ENCODE data around the gene GPAT3. TPM values are rescaled to one million over a fixed set of nuclear protein-coding genes. Genes with fewer than 3 reads are reported as not detected.
"Not testable (repeated sequence)": the region's sequence is repeated elsewhere in the genome, so short reads cannot be mapped to it uniquely, and the experiment has no call there.

GPAT3 gene
- polyA plus RNA-seq (2013) = 8.5 TPM

GRCh38 chr4:83535520-83536361, at the start of gene GPAT3:
Gene GPAT3 (plus strand): TSS chr4:83536108. CDS start chr4:83536623, 515 bp downstream.
- Histone ChIP-seq H3K9me3 (ENCODE audit: control extremely low read depth in 1 of 5, control insufficient read depth in 4 of 5, insufficient read depth in 2 of 5, low read depth in 1 of 5, low read length in 4 of 5) (no peaks in the 10 kb centered on the region), H3K4me1 (ENCODE audit: control extremely low read depth in 1 of 4, control insufficient read depth in 4 of 4, insufficient read depth in 4 of 4, low read length in 3 of 4) (peaks cover 2 to 28% (median 21%) of the 10 kb centered on the region in 4 experiments), H3K27me3 (replicated peaks in 2 of 5; ENCODE audit: control insufficient read depth in 4 of 5, insufficient read depth in 5 of 5, low read length in 4 of 5) (peaks cover 0 to 7% (median 0%) of the 10 kb centered on the region in 5 experiments), H3K36me3 (ENCODE audit: control insufficient read depth in 4 of 4, insufficient read depth in 4 of 4, low read length in 3 of 4) (no peaks in the 10 kb centered on the region), H3K27ac (ENCODE audit: insufficient read depth in 1 of 2, low read depth in 1 of 2, low read length in 2 of 2, poor library complexity in 1 of 2, severe bottlenecking in 2 of 2) (peak within 1 kb of the TSS in 1 of 2 experiments; percentile 63), H3K4me3 (ENCODE audit: control insufficient read depth in 1 of 7, extremely low read depth in 1 of 7, insufficient read depth in 4 of 7, low read depth in 2 of 7, low read length in 6 of 7) (peak within 1 kb of the TSS; percentile 77 to 92 (median 86))
- POLR2A ChIA-PET = interaction anchor here (0.5 to 0.8 kb wide), 3 partner anchors 13 to 25 kb away, joined by 3 read pairs; no protein-coding TSS in a partner anchor
- WGBS (ENCODE audit: insufficient coverage) = 0% methylated on average over 44 of the region's 63 CpGs
- CTCF ChIA-PET = interaction anchor here (0.8 to 2.4 kb wide), 9 partner anchors 12 to 110 kb away, joined by 3 to 7 read pairs (median 3); no protein-coding TSS in a partner anchor
- DNase-seq = peak; percentile 77 to 91 (median 88)

DNA sequence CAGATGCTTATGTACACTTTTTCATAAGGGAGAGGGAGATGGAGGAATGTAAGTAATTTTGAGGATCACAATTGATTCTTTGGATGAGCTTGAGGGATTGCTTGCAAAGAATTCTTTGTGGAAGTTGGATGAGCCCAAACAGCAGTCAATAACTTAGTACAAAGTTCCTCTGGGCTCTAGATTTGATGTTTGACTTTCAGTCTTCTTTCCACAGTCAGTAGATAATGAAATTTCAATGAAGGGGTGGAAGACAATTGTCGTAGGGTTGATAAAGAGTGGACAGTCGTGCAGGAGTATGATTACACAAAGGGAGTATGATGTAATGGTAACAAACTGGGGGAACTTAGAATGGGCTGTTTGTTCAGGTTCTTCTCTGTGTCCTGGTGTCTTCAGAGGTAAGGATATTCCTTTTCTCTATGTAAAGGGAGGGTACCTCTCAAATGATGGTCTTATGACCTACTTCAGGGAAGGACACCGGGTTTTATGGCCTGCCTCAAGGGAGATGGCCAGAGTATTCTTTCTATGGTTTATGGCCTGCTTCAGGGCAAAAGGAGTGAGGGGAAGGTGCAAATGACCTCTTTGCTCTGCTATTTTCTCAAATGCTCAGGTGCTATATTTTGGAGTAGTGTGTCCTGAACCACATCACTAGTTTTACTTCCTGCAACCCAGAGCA, 49.3 kb upstream of the GPAT3 start:
- H3K4me3 ChIP-seq (ENCODE audit: control insufficient read depth in 1 of 7, extremely low read depth in 1 of 7, insufficient read depth in 4 of 7, low read depth in 2 of 7, low read length in 6 of 7) = no peak overlapping the region
- H3K9me3 ChIP-seq (ENCODE audit: control extremely low read depth in 1 of 5, control insufficient read depth in 4 of 5, insufficient read depth in 2 of 5, low read depth in 1 of 5, low read length in 4 of 5) = no peaks in the 10 kb centered on the region
- WGBS (ENCODE audit: insufficient coverage) = 100% methylated on average over 3 of the region's 3 CpGs
- CTCF ChIA-PET = interaction anchor here (1.2 to 1.5 kb wide), 3 partner anchors 11 to 159 kb away, joined by 3 to 4 read pairs (median 4); no protein-coding TSS in a partner anchor
- POLR2A ChIA-PET = no interaction called here
- H3K27me3 ChIP-seq (replicated peaks in 2 of 5; ENCODE audit: control insufficient read depth in 4 of 5, insufficient read depth in 5 of 5, low read length in 4 of 5) = no peaks in the 10 kb centered on the region
- H3K36me3 ChIP-seq (ENCODE audit: control insufficient read depth in 4 of 4, insufficient read depth in 4 of 4, low read length in 3 of 4) = peaks cover 0 to 2% (median 0%) of the 10 kb centered on the region in 4 experiments
- H3K27ac ChIP-seq (ENCODE audit: insufficient read depth in 1 of 2, low read depth in 1 of 2, low read length in 2 of 2, poor library complexity in 1 of 2, severe bottlenecking in 2 of 2) = no peak overlapping the region
- H3K4me1 ChIP-seq (ENCODE audit: control extremely low read depth in 1 of 4, control insufficient read depth in 4 of 4, insufficient read depth in 4 of 4, low read length in 3 of 4) = peaks cover 10 to 16% (median 15%) of the 10 kb centered on the region in 4 experiments
- DNase-seq = no peak

DNA sequence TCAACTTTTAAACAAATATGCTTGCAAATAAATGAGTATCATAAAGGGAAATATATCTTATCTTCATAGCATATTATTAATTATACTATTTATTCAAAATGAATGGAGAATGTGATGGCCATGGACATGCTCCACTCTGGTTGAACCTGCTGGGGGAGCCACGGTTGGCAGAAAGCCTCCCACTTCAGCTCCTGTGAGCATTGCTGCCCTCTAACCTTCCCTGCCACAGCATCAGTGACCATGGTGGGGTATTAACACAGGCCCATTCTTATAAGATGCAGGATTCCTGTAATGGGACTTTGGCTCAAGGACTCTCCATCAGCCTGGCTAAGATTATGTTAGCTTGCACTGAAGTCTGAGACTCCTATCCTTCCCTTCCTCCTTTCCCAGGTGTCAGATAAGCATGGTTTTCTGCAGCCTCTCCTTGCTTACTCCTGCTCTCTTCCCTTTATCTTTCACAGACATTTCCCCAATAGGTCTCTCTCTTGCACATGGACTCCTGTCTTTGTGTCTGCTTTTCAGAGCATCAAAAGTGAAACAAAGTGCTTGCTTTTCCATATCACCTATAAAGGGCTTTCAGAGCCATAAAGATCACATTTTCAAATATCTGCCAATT, 46.1 kb upstream of the GPAT3 start:
- no peak for DNase-seq
- no peak overlapping the region for H3K27ac ChIP-seq (ENCODE audit: insufficient read depth in 1 of 2, low read depth in 1 of 2, low read length in 2 of 2, poor library complexity in 1 of 2, severe bottlenecking in 2 of 2)
- ChIA-PET CTCF (interaction anchor here (0.9 to 1.2 kb wide), 2 partner anchors 8 to 15 kb away, joined by 3 read pairs; no protein-coding TSS in a partner anchor), POLR2A (interaction anchor here (0.6 kb wide), 1 partner anchor 1289 kb away, joined by 4 read pairs; no protein-coding TSS in a partner anchor)
- H3K9me3 ChIP-seq (ENCODE audit: control extremely low read depth in 1 of 5, control insufficient read depth in 4 of 5, insufficient read depth in 2 of 5, low read depth in 1 of 5, low read length in 4 of 5) = no peaks in the 10 kb centered on the region
- H3K4me1 ChIP-seq (ENCODE audit: control extremely low read depth in 1 of 4, control insufficient read depth in 4 of 4, insufficient read depth in 4 of 4, low read length in 3 of 4) = peaks cover 4 to 8% (median 8%) of the 10 kb centered on the region in 4 experiments
- H3K4me3 ChIP-seq (ENCODE audit: control insufficient read depth in 1 of 7, extremely low read depth in 1 of 7, insufficient read depth in 4 of 7, low read depth in 2 of 7, low read length in 6 of 7) = no peak overlapping the region
- WGBS (ENCODE audit: insufficient coverage) = no CpG with 5 or more reads among the region's 1 CpG
- no peaks in the 10 kb centered on the region for H3K36me3 ChIP-seq (ENCODE audit: control insufficient read depth in 4 of 4, insufficient read depth in 4 of 4, low read length in 3 of 4)
- H3K27me3 ChIP-seq (replicated peaks in 2 of 5; ENCODE audit: control insufficient read depth in 4 of 5, insufficient read depth in 5 of 5, low read length in 4 of 5) = no peaks in the 10 kb centered on the region

DNA sequence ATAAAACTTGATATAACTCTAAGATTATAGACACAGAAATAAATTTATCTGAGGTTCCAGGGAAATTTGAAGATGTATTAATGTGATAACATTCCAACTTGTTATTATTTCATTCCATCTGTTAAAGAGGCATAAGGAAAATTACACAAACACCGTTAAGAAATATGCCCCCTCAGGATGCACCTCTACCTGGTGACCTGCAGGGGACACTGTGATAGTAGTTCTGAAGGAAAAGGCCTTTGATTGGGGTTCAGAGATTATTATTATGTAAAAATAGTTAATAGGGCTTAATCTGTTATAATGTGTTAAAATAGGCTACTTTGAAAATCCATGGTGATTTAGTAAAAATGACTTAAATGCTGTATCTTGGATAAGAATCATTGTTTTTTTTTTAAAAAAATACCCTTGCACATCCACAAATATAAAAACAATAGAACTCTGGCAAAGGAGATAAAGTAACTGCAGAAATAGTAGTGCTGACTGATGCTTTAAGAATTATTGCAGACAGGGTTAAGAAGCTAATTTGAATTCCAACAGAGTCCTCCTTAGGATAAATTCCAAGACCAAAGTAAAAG, 44.9 kb upstream of the GPAT3 start:
- ChIA-PET POLR2A (no interaction called here), CTCF (interaction anchor here (0.9 to 1.7 kb wide), 5 partner anchors 7 to 147 kb away, joined by 3 to 6 read pairs (median 3); partner anchors contain the start of gene GPAT3)
- WGBS (ENCODE audit: insufficient coverage) = no CpG with 5 or more reads among the region's 1 CpG
- Histone ChIP-seq H3K27me3 (replicated peaks in 2 of 5; ENCODE audit: control insufficient read depth in 4 of 5, insufficient read depth in 5 of 5, low read length in 4 of 5) (no peaks in the 10 kb centered on the region), H3K36me3 (ENCODE audit: control insufficient read depth in 4 of 4, insufficient read depth in 4 of 4, low read length in 3 of 4) (no peaks in the 10 kb centered on the region), H3K9me3 (ENCODE audit: control extremely low read depth in 1 of 5, control insufficient read depth in 4 of 5, insufficient read depth in 2 of 5, low read depth in 1 of 5, low read length in 4 of 5) (no peaks in the 10 kb centered on the region), H3K4me3 (ENCODE audit: control insufficient read depth in 1 of 7, extremely low read depth in 1 of 7, insufficient read depth in 4 of 7, low read depth in 2 of 7, low read length in 6 of 7) (no peak overlapping the region), H3K4me1 (ENCODE audit: control extremely low read depth in 1 of 4, control insufficient read depth in 4 of 4, insufficient read depth in 4 of 4, low read length in 3 of 4) (peaks cover 0 to under 1% (median 0%) of the 10 kb centered on the region in 4 experiments), H3K27ac (ENCODE audit: insufficient read depth in 1 of 2, low read depth in 1 of 2, low read length in 2 of 2, poor library complexity in 1 of 2, severe bottlenecking in 2 of 2) (no peak overlapping the region)
- DNase-seq = peak; percentile 47 to 58 (median 57)

- H3K27me3 ChIP-seq (replicated peaks in 2 of 5; ENCODE audit: control insufficient read depth in 4 of 5, insufficient read depth in 5 of 5, low read length in 4 of 5); H3K36me3 ChIP-seq (ENCODE audit: control insufficient read depth in 4 of 4, insufficient read depth in 4 of 4, low read length in 3 of 4); H3K4me1 ChIP-seq (ENCODE audit: control extremely low read depth in 1 of 4, control insufficient read depth in 4 of 4, insufficient read depth in 4 of 4, low read length in 3 of 4); H3K9me3 ChIP-seq (ENCODE audit: control extremely low read depth in 1 of 5, control insufficient read depth in 4 of 5, insufficient read depth in 2 of 5, low read depth in 1 of 5, low read length in 4 of 5); POLR2A ChIA-PET; H3K4me3 ChIP-seq (ENCODE audit: control insufficient read depth in 1 of 7, extremely low read depth in 1 of 7, insufficient read depth in 4 of 7, low read depth in 2 of 7, low read length in 6 of 7): not testable (repeated sequence)
- CTCF ChIA-PET = interaction anchor here (1.1 to 5.6 kb wide), 2 partner anchors 13 to 146 kb away, joined by 3 to 31 read pairs; no protein-coding TSS in a partner anchor
- peak in 1 of 3 donors; percentile 23 for DNase-seq
- 76% methylated on average over 5 of the region's 8 CpGs for WGBS (ENCODE audit: insufficient coverage)
- peak overlapping the region in 1 of 2 experiments; percentile 68 for H3K27ac ChIP-seq (ENCODE audit: insufficient read depth in 1 of 2, low read depth in 1 of 2, low read length in 2 of 2, poor library complexity in 1 of 2, severe bottlenecking in 2 of 2)
Measured at GRCh38 chr4:83496085-83496917, 39.6 kb upstream of the GPAT3 start.

- CTCF ChIA-PET = interaction anchor here (0.9 to 5.6 kb wide), 6 partner anchors 8 to 146 kb away, joined by 3 to 31 read pairs (median 4); partner anchors contain the start of gene ABRAXAS1
- H3K36me3 ChIP-seq (ENCODE audit: control insufficient read depth in 4 of 4, insufficient read depth in 4 of 4, low read length in 3 of 4) = no peaks in the 10 kb centered on the region
- no peaks in the 10 kb centered on the region for H3K27me3 ChIP-seq (replicated peaks in 2 of 5; ENCODE audit: control insufficient read depth in 4 of 5, insufficient read depth in 5 of 5, low read length in 4 of 5)
- DNase-seq = no peak
- no peaks in the 10 kb centered on the region for H3K9me3 ChIP-seq (ENCODE audit: control extremely low read depth in 1 of 5, control insufficient read depth in 4 of 5, insufficient read depth in 2 of 5, low read depth in 1 of 5, low read length in 4 of 5)
- WGBS (ENCODE audit: insufficient coverage) = 80% methylated on average over 1 of the region's 1 CpG
- no peaks in the 10 kb centered on the region for H3K4me1 ChIP-seq (ENCODE audit: control extremely low read depth in 1 of 4, control insufficient read depth in 4 of 4, insufficient read depth in 4 of 4, low read length in 3 of 4)
- H3K27ac ChIP-seq (ENCODE audit: insufficient read depth in 1 of 2, low read depth in 1 of 2, low read length in 2 of 2, poor library complexity in 1 of 2, severe bottlenecking in 2 of 2) = no peak overlapping the region
- POLR2A ChIA-PET = no interaction called here
- H3K4me3 ChIP-seq (ENCODE audit: control insufficient read depth in 1 of 7, extremely low read depth in 1 of 7, insufficient read depth in 4 of 7, low read depth in 2 of 7, low read length in 6 of 7) = no peak overlapping the region
Measured at GRCh38 chr4:83498187-83498586, 37.7 kb upstream of the GPAT3 start.

All from common myeloid progenitor, CD34-positive (primary cell).